ENCODE results near the gene ADAD1.
A peak's percentile ranks its signal among the peaks of the same experiment; 100 is the strongest.
"Not testable (repeated sequence)": the region's sequence is repeated elsewhere in the genome, so short reads cannot be mapped to it uniquely, and the experiment has no call there.

The ADAD1 gene

GRCh38 chr4:122378711-122379110, at the start of gene ADAD1:
Gene ADAD1 (plus strand): TSS chr4:122379011. CDS start chr4:122380070, 1,059 bp downstream.
- no peaks in the 10 kb centered on the region for H3K9me3 ChIP-seq (ENCODE audit: control insufficient read depth, insufficient read depth, low read length)
- H3K36me3 ChIP-seq (ENCODE audit: insufficient read depth, low read length): no peaks in the 10 kb centered on the region
- H3K4me1 ChIP-seq (ENCODE audit: insufficient read depth, low read length): no peaks in the 10 kb centered on the region
- H3K9ac ChIP-seq (ENCODE audit: low read depth, low read length): no peak within 1 kb of the TSS

- Histone ChIP-seq H3K4me1 (ENCODE audit: insufficient read depth, low read length) (no peaks in the 10 kb centered on the region), H3K9ac (ENCODE audit: low read depth, low read length) (no peak overlapping the region), H3K9me3 (ENCODE audit: control insufficient read depth, insufficient read depth, low read length) (no peaks in the 10 kb centered on the region), H3K36me3 (ENCODE audit: insufficient read depth, low read length) (peaks cover 2% of the 10 kb centered on the region; the same call in 1 of the 2 replicates)
These were observed 48.8 kb upstream of the ADAD1 start for GRCh38 chr4:122329876-122330565.

GRCh38 chr4:122331195-122331594, 47.6 kb upstream of the ADAD1 start:
- H3K9ac ChIP-seq (ENCODE audit: low read depth, low read length): no peak overlapping the region
- no peaks in the 10 kb centered on the region for H3K9me3 ChIP-seq (ENCODE audit: control insufficient read depth, insufficient read depth, low read length)
- H3K4me1 ChIP-seq (ENCODE audit: insufficient read depth, low read length): no peaks in the 10 kb centered on the region
- peaks cover 2% of the 10 kb centered on the region; the same call in 1 of the 2 replicates for H3K36me3 ChIP-seq (ENCODE audit: insufficient read depth, low read length)

GRCh38 chr4:122334828-122335227, 44.0 kb upstream of the ADAD1 start:
- no peak overlapping the region for H3K9ac ChIP-seq (ENCODE audit: low read depth, low read length)
- no peaks in the 10 kb centered on the region for H3K4me1 ChIP-seq (ENCODE audit: insufficient read depth, low read length)
- H3K36me3 ChIP-seq (ENCODE audit: insufficient read depth, low read length): peaks cover 7% of the 10 kb centered on the region
- H3K9me3 ChIP-seq (ENCODE audit: control insufficient read depth, insufficient read depth, low read length): no peaks in the 10 kb centered on the region

- Histone ChIP-seq H3K9me3 (ENCODE audit: control insufficient read depth, insufficient read depth, low read length) (no peaks in the 10 kb centered on the region), H3K4me1 (ENCODE audit: insufficient read depth, low read length) (no peaks in the 10 kb centered on the region), H3K36me3 (ENCODE audit: insufficient read depth, low read length) (no peaks in the 10 kb centered on the region; the same call in 1 of the 2 replicates), H3K9ac (ENCODE audit: low read depth, low read length) (no peak overlapping the region)
These were observed 36.9 kb upstream of the ADAD1 start for GRCh38 chr4:122341886-122342285.

GRCh38 chr4:122346036-122346435, 32.8 kb upstream of the ADAD1 start:
- H3K9me3 ChIP-seq (ENCODE audit: control insufficient read depth, insufficient read depth, low read length): no peaks in the 10 kb centered on the region
- 0 out of 2 replicates have a peak, but pooled peaks cover 4% of the 10 kb centered on the region for H3K4me1 ChIP-seq (ENCODE audit: insufficient read depth, low read length)
- H3K36me3 ChIP-seq (ENCODE audit: insufficient read depth, low read length): peaks cover 7% of the 10 kb centered on the region
- H3K9ac ChIP-seq (ENCODE audit: low read depth, low read length): no peak overlapping the region

- Histone ChIP-seq H3K9me3 (ENCODE audit: control insufficient read depth, insufficient read depth, low read length) (no peaks in the 10 kb centered on the region), H3K36me3 (ENCODE audit: insufficient read depth, low read length) (peaks cover 7% of the 10 kb centered on the region), H3K9ac (ENCODE audit: low read depth, low read length) (no peak overlapping the region)
These were observed 32.3 kb upstream of the ADAD1 start for GRCh38 chr4:122346503-122346902.

GRCh38 chr4:122356317-122356808, 22.4 kb upstream of the ADAD1 start:
- Histone ChIP-seq H3K4me1 (ENCODE audit: insufficient read depth, low read length) (no peaks in the 10 kb centered on the region), H3K36me3 (ENCODE audit: insufficient read depth, low read length) (peaks cover 2% of the 10 kb centered on the region), H3K9ac (ENCODE audit: low read depth, low read length) (no peak overlapping the region), H3K9me3 (ENCODE audit: control insufficient read depth, insufficient read depth, low read length) (no peaks in the 10 kb centered on the region)

More at GRCh38 chr4:122346503-122346902, 32.3 kb upstream of the ADAD1 start:
- 0 out of 2 replicates have a peak, but pooled peaks cover 4% of the 10 kb centered on the region for H3K4me1 ChIP-seq (ENCODE audit: insufficient read depth, low read length)

- H3K4me1 ChIP-seq (ENCODE audit: insufficient read depth, low read length): no peaks in the 10 kb centered on the region
- H3K36me3 ChIP-seq (ENCODE audit: insufficient read depth, low read length): peaks cover 2% of the 10 kb centered on the region
- H3K9ac ChIP-seq (ENCODE audit: low read depth, low read length): no peak overlapping the region
- no peaks in the 10 kb centered on the region for H3K9me3 ChIP-seq (ENCODE audit: control insufficient read depth, insufficient read depth, low read length)
These were observed 18.1 kb upstream of the ADAD1 start for GRCh38 chr4:122360754-122361153.

- Histone ChIP-seq H3K9me3 (ENCODE audit: control insufficient read depth, insufficient read depth, low read length) (no peaks in the 10 kb centered on the region), H3K9ac (ENCODE audit: low read depth, low read length) (peak overlapping the region; percentile 41; the same call in 1 of the 2 replicates), H3K36me3 (ENCODE audit: insufficient read depth, low read length) (no peaks in the 10 kb centered on the region; the same call in 1 of the 2 replicates), H3K4me1 (ENCODE audit: insufficient read depth, low read length) (no peaks in the 10 kb centered on the region)
These were observed 14.0 kb upstream of the ADAD1 start for GRCh38 chr4:122364700-122365404.

- H3K36me3 ChIP-seq (ENCODE audit: insufficient read depth, low read length); H3K4me1 ChIP-seq (ENCODE audit: insufficient read depth, low read length); H3K9me3 ChIP-seq (ENCODE audit: control insufficient read depth, insufficient read depth, low read length); H3K9ac ChIP-seq (ENCODE audit: low read depth, low read length): not testable (repeated sequence)
These were observed 10.0 kb upstream of the ADAD1 start for GRCh38 chr4:122368786-122369185.

GRCh38 chr4:122377352-122377751, 1.5 kb upstream of the ADAD1 start:
- no peaks in the 10 kb centered on the region for H3K9me3 ChIP-seq (ENCODE audit: control insufficient read depth, insufficient read depth, low read length)
- no peak overlapping the region for H3K9ac ChIP-seq (ENCODE audit: low read depth, low read length)
- H3K4me1 ChIP-seq (ENCODE audit: insufficient read depth, low read length): no peaks in the 10 kb centered on the region
- no peaks in the 10 kb centered on the region for H3K36me3 ChIP-seq (ENCODE audit: insufficient read depth, low read length)

GRCh38 chr4:122379239-122379638, 428 bp downstream of the ADAD1 start:
- H3K36me3 ChIP-seq (ENCODE audit: insufficient read depth, low read length): no peaks in the 10 kb centered on the region
- no peaks in the 10 kb centered on the region for H3K4me1 ChIP-seq (ENCODE audit: insufficient read depth, low read length)
- H3K9me3 ChIP-seq (ENCODE audit: control insufficient read depth, insufficient read depth, low read length): no peaks in the 10 kb centered on the region
- no peak overlapping the region for H3K9ac ChIP-seq (ENCODE audit: low read depth, low read length)

GRCh38 chr4:122383341-122383740, 4.5 kb downstream of the ADAD1 start:
- Histone ChIP-seq H3K9ac (ENCODE audit: low read depth, low read length) (no peak overlapping the region), H3K9me3 (ENCODE audit: control insufficient read depth, insufficient read depth, low read length) (no peaks in the 10 kb centered on the region), H3K36me3 (ENCODE audit: insufficient read depth, low read length) (no peaks in the 10 kb centered on the region), H3K4me1 (ENCODE audit: insufficient read depth, low read length) (no peaks in the 10 kb centered on the region)

GRCh38 chr4:122384245-122384644, 5.4 kb downstream of the ADAD1 start:
- Histone ChIP-seq H3K9me3 (ENCODE audit: control insufficient read depth, insufficient read depth, low read length) (no peaks in the 10 kb centered on the region), H3K36me3 (ENCODE audit: insufficient read depth, low read length) (no peaks in the 10 kb centered on the region), H3K4me1 (ENCODE audit: insufficient read depth, low read length) (no peaks in the 10 kb centered on the region), H3K9ac (ENCODE audit: low read depth, low read length) (no peak overlapping the region)

All from ES-I3 (cell line).